Activated naive CD4-positive, alpha-beta T cell treated with anti-CD3 and anti-CD28 coated beads, Interleukin-2, amount 50 U/mL, for 24 hours (primary cell): ENCODE results near the gene FAM107A.

Source experiments
- H3K27ac Mint-ChIP-seq: one replicate; pipeline ENCODE4 v1.8.0; 2021; ENCODE audit warnings: mild to moderate bottlenecking, mixed read lengths
- H3K27me3 Mint-ChIP-seq: one replicate; pipeline ENCODE4 v1.8.0; 2021; ENCODE audit warnings: mixed read lengths
- H3K36me3 Mint-ChIP-seq: one replicate; pipeline ENCODE4 v1.8.0; 2021; ENCODE audit warnings: mixed read lengths
- H3K4me1 Mint-ChIP-seq: one replicate; pipeline ENCODE4 v1.8.0; 2021; ENCODE audit warnings: mixed read lengths
- H3K4me3 Mint-ChIP-seq: one replicate; pipeline ENCODE4 v1.8.0; 2021; ENCODE audit warnings: mild to moderate bottlenecking, mixed read lengths
- H3K9me3 Mint-ChIP-seq: one replicate; pipeline ENCODE4 v1.8.0; 2021; ENCODE audit warnings: mixed read lengths

The FAM107A gene

DNA sequence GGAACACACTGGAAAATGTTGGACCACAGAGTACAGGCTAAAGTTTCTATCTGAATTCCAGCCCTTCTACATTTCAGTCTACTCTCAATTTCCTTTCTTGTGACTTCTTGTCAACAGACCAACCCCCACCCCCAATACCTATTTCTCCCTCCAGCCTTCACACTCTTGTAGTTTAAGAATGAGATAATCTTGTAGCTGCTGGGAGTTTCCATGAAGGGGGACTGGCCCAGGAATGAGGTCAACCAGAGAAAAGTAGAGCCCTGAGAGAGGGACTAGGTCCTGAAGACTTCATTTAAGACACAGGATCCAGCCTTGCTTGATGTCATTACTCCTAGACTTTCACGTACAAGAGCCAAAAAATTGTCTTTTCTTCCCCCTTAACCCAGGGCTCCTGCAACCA, 29.5 kb upstream of the FAM107A start:
- Mint-ChIP-seq H3K4me1 (no peaks in the 10 kb centered on the region), H3K27ac (no peak overlapping the region), H3K4me3 (no peak overlapping the region), H3K36me3 (no peaks in the 10 kb centered on the region), H3K9me3 (no peaks in the 10 kb centered on the region), H3K27me3 (peaks cover 8% of the 10 kb centered on the region)

DNA sequence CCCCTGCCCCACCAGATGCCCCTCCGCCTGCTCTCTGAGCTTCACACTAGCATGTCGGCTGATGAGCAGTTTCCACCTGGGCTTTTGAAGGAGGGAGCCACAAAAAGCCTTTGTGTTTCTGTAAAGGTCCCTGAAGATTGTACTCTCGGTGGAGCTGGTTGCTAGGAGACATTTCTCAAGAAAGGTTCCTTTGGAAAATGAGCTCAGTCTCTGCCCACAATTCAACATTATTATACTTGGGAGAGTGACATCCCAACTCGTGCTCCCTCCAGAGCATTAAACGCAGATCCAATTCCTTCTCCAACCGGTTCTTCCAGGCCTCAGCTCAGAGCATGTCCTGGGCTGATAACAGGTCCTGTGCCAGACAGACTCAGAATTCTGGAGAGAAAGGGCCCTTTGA, 26.8 kb upstream of the FAM107A start:
- Mint-ChIP-seq H3K36me3 (no peaks in the 10 kb centered on the region), H3K4me3 (no peak overlapping the region), H3K27me3 (peaks cover 10% of the 10 kb centered on the region), H3K9me3 (no peaks in the 10 kb centered on the region), H3K27ac (no peak overlapping the region), H3K4me1 (no peaks in the 10 kb centered on the region)

DNA sequence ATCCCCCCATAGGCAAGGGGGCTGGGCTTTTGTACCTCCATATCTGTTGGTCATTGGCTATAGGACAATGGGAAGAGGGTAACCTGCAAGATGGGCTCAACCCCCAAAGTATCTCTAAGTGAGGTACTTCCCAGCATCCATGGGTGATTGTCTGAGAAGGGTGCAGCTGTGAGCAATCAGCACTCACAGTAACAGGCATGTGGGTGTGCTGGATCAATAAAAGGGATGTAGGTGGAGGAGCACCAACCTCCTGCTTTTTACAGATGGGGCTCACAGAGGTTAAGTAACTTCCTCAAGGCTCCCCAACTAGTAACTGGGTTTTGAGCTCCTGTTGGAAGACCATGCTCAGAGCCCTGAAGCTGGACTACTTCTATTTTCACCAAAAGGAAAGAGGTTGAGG, 26.4 kb upstream of the FAM107A start:
- Mint-ChIP-seq H3K4me1 (no peaks in the 10 kb centered on the region), H3K27me3 (peaks cover 9% of the 10 kb centered on the region), H3K4me3 (no peak overlapping the region), H3K36me3 (no peaks in the 10 kb centered on the region), H3K27ac (no peak overlapping the region), H3K9me3 (no peaks in the 10 kb centered on the region)

DNA sequence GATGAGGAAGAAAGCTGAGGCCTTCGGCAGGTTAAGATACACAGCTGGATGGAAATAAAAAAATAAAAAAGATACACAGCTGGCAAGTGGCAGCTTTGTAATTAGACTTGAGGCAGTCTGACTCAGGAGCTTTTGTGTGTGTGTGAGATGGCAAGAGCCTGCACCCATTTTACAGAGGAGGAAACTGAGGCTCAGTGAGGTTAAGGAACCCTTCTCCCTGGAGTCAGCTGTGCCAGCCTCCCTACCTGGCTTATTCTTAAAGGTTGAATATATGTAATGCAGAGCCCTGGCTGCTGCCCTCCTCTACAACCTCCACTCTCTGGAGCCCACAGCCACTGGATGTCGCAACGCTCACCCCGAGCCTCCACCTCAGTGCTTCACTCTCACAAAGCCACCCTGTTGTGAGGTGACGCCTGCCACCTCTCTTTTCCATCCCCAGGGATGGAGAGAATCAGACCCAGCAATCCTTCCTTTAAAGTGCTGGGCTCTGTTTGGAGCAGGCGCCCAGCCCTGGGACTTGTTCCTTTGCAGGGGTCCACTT, 20.6 kb upstream of the FAM107A start:
- Mint-ChIP-seq H3K9me3 (no peaks in the 10 kb centered on the region), H3K4me1 (no peaks in the 10 kb centered on the region), H3K4me3 (no peak overlapping the region), H3K27me3 (peaks cover 9% of the 10 kb centered on the region), H3K27ac (no peak overlapping the region), H3K36me3 (no peaks in the 10 kb centered on the region)

DNA sequence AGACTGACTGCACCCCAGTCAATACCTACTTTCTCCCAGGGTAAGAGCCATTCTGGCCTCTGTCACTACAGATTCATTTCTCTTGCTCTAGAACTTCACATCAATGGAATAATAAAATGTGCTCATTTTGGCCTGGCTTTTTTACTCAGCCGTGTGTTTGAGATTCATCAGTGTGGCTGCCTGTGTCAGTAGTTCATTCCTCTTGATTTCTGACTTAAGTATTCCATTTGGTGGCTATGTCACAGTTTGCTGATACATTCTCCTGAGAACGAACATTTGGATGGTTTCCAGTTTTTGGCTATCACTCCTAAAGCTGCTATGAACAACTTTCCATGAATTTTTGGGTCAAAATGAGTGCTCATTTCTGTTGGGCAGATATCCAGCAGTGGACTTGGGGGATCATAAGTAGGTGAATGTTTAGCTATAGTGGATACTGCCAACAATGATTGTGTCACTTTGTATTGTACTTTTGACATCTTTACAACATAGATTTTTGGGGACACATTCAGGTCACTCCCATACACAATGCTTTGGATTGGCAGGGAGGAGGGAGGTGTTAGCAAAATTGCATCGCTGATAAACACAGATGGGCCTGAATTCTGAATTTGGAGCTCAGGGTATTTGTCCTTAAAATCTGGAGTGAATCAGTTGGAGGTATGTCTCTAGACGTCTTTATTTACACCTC, 19.8 kb upstream of the FAM107A start:
- no peak overlapping the region for H3K4me3 Mint-ChIP-seq
- H3K27ac Mint-ChIP-seq = no peak overlapping the region
- no peaks in the 10 kb centered on the region for H3K9me3 Mint-ChIP-seq
- H3K36me3 Mint-ChIP-seq = no peaks in the 10 kb centered on the region
- H3K4me1 Mint-ChIP-seq = no peaks in the 10 kb centered on the region
- peaks cover 5% of the 10 kb centered on the region for H3K27me3 Mint-ChIP-seq

DNA sequence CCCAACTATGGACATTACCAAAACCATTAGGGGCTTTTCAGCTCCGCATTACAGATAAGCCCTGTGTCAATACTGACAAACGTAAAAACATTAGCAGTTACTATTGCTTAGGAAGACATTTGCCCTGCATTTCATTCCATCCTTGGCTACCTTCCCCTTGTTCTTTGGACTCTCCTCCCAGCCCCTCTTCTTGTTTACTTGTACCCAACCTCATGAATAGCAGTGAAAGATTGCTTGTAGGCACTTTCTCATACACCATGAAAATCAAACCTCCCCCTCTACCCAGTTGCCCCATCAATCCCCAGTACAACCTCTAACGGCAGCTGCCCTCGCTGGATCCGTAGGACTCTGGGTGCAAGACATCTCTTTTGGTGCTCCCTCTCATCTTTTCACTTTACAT, 16.9 kb upstream of the FAM107A start:
- no peak overlapping the region for H3K27ac Mint-ChIP-seq

DNA sequence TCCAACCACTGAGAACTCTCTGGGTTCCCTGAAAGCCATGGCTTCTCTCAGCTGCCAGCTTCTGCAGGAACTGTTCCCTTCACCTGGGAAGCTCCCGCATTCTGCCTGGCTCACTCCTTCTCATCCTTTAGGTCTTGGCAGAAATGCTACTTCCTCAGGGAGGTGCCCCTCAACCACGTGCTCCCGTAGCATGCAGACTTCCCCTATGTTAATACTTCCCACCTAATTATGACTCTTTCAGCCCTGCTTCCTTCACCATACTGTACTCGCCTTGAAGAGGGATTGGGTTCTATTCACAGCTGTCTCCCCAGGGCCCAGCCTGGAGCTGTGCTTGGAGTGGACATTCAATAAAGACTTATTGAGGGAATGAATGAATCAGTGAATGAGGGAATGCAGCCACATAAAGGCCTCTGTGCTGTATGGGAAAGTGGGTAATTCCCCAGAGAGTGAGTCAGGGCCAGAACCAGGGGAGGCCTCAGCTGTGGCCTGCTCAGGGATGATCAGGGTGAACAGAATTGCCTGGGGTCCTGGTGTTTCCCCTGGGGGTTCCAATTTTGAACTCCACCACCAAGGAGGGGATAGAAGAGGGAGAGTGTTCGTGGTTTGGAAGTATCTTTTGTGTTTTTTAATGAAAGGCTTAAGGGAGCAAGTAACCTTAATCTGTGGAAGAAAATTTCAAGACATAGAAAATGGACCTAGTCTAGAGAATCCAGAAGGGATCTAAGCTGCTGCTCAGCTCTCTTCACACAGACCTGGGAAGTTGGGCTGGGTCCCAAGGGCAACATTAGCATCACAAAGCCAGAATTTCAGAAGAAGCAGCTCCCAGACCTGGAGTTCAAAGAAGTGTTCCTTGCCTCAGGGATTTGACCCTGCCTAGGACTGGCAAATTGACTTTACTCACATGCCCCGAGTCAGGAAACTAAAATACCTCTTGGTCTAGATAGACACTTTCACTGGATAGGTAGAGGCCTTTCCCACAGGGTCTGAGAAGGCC, 14.6 kb upstream of the FAM107A start:
- H3K36me3 Mint-ChIP-seq = no peaks in the 10 kb centered on the region

More for the DNA sequence above, 16.9 kb upstream of the FAM107A start:
- H3K36me3 Mint-ChIP-seq = no peaks in the 10 kb centered on the region
- no peak overlapping the region for H3K4me3 Mint-ChIP-seq
- H3K4me1 Mint-ChIP-seq = no peaks in the 10 kb centered on the region
- H3K9me3 Mint-ChIP-seq = no peaks in the 10 kb centered on the region
- H3K27me3 Mint-ChIP-seq = no peaks in the 10 kb centered on the region

DNA sequence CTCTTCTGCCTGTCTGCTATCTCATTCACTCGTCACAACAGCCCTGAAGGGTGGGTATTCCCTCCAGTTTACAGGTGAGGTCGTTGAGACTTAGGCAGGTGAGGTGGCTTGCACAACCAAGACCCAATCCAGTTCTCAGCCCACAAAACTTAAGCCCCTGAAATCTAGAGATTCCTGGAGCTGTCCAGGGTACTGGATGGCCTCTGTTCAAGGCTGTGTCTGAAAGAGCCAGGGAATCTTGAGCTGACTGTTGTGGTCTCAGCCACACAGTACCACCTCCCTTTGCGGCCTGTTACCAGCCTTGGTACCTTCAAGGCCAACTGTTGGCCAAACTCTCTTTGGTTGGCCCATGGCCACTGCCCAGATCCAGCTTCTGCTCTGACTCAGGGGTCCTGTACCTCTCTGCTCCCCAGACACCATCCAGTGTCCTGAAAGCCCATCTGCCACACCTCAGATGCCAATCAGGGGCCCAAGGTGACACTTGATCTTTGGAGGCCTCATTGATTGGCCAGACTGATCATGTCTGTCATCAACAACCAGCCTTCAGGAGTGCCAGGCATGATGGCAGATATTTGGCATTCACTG, 10.9 kb upstream of the FAM107A start:
- H3K36me3 Mint-ChIP-seq = peaks cover 2% of the 10 kb centered on the region
- H3K27me3 Mint-ChIP-seq = peaks cover 20% of the 10 kb centered on the region
- H3K27ac Mint-ChIP-seq = no peak overlapping the region
- H3K9me3 Mint-ChIP-seq = no peaks in the 10 kb centered on the region
- H3K4me3 Mint-ChIP-seq = no peak overlapping the region
- peaks cover 12% of the 10 kb centered on the region for H3K4me1 Mint-ChIP-seq

More for the DNA sequence above, 14.6 kb upstream of the FAM107A start:
- Mint-ChIP-seq H3K27me3 (peaks cover 7% of the 10 kb centered on the region), H3K4me3 (no peak overlapping the region), H3K27ac (no peak overlapping the region), H3K9me3 (no peaks in the 10 kb centered on the region), H3K4me1 (no peaks in the 10 kb centered on the region)

DNA sequence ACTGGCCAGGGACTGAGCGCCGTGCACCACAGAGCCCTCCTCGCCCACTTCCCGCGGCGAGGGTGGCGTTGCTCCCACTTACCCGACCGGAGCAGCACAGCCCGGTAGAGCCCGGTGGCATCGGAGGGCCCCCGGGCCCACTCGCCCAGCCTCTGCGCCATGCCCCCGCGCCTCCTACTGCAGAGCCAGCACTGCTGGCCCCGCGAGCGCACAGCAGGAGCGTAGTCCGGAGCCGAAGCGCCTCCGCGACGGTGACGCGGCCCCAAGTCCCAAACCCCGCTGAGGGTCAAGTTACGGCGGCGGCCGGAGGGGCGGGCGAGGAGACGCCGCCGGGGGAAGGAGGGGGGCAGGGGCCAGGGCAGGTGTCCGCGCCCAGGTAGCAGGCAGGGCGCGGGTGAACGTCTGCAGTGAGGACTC, 9.6 kb upstream of the FAM107A start:
- Mint-ChIP-seq H3K4me1 (peaks cover 12% of the 10 kb centered on the region), H3K27ac (no peak overlapping the region)

DNA sequence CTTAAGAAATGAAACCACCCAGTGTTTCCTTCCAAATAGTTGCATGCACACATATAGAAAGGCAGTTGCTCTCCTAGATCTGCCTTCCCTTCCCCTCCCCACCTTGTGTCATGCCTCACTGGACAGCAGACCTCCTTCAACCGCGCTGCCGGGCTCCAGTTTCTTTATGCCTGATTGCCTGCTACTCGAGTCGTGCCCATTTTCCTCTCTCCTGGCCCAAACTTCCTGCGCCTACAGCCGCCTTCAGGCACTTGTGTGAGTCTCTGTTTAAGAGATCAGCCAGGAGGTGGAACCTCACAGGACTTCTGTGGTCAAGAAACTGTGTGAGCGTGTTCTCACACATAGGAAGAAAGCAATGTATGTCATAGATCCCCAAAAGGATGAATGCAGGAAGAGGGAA, 8.8 kb upstream of the FAM107A start:
- H3K27me3 Mint-ChIP-seq = peaks cover 20% of the 10 kb centered on the region
- peak overlapping the region; percentile 94 for H3K4me3 Mint-ChIP-seq
- peaks cover 2% of the 10 kb centered on the region for H3K36me3 Mint-ChIP-seq
- H3K9me3 Mint-ChIP-seq = no peaks in the 10 kb centered on the region
- peaks cover 12% of the 10 kb centered on the region for H3K4me1 Mint-ChIP-seq
- peak overlapping the region; percentile 38 for H3K27ac Mint-ChIP-seq

More for the DNA sequence above, 9.6 kb upstream of the FAM107A start:
- no peak overlapping the region for H3K4me3 Mint-ChIP-seq
- peaks cover 2% of the 10 kb centered on the region for H3K36me3 Mint-ChIP-seq
- peaks cover 20% of the 10 kb centered on the region for H3K27me3 Mint-ChIP-seq
- H3K9me3 Mint-ChIP-seq = no peaks in the 10 kb centered on the region

DNA sequence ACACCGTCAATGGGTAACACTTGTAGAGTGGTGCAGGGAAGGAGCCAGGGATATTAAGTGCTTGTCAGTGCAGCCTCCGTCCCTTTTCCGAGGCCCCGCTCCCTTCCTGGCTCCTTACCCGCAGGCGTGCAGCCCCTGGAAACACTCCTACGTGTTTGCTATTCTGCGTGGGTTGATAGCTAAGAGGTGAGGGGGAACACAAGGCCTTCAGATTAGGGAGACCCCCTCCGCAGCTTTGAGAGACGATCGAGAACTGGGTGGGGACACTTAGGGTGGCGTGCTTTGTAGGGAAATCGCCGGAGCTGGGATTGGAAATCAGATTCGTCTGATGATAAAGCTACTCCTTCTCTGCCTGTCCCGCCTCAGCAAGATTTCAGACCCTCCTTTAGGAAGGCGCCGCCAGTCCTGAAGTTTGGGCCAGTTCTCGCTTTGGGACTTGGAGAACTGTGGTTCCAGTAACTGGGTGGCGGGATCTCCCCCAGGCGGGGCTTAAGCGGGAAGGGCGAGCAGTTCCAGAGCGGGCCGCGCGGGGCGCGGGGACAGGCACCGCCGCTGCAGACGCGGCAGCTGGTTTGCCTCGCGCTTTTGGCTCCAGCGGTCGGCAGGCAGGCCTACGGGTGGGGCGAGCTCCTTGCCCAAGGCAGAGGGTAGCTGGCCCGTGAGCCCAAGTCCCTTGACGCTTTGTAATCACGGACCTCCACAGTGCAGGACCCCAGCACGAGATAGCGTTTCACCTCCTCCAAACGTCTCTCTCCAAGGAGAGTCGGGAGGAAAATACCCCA, 8.0 kb upstream of the FAM107A start:
- Mint-ChIP-seq H3K4me3 (peak overlapping the region; percentile 94), H3K27ac (no peak overlapping the region), H3K9me3 (no peaks in the 10 kb centered on the region), H3K4me1 (peaks cover 12% of the 10 kb centered on the region), H3K36me3 (peaks cover 2% of the 10 kb centered on the region), H3K27me3 (peaks cover 20% of the 10 kb centered on the region)

DNA sequence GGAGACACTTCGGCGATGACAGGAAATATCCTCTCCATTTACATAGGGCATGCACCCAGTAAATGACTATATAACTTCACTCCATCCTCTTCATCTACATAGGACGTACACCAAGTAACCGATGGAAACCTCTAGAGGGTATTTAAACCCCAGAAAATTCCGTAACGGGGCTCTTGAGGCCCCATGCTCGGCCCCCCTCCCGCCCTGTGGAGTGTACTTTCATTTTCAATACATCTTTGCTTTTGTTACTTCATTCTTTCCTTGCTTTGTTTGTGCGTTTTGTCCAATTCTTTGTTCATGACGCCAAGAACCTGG, 7.5 kb upstream of the FAM107A start:
- no peak overlapping the region for H3K27ac Mint-ChIP-seq
- peaks cover 20% of the 10 kb centered on the region for H3K27me3 Mint-ChIP-seq
- peaks cover 2% of the 10 kb centered on the region for H3K36me3 Mint-ChIP-seq
- H3K4me1 Mint-ChIP-seq = peaks cover 12% of the 10 kb centered on the region
- H3K4me3 Mint-ChIP-seq = peak overlapping the region; percentile 94
- no peaks in the 10 kb centered on the region for H3K9me3 Mint-ChIP-seq

DNA sequence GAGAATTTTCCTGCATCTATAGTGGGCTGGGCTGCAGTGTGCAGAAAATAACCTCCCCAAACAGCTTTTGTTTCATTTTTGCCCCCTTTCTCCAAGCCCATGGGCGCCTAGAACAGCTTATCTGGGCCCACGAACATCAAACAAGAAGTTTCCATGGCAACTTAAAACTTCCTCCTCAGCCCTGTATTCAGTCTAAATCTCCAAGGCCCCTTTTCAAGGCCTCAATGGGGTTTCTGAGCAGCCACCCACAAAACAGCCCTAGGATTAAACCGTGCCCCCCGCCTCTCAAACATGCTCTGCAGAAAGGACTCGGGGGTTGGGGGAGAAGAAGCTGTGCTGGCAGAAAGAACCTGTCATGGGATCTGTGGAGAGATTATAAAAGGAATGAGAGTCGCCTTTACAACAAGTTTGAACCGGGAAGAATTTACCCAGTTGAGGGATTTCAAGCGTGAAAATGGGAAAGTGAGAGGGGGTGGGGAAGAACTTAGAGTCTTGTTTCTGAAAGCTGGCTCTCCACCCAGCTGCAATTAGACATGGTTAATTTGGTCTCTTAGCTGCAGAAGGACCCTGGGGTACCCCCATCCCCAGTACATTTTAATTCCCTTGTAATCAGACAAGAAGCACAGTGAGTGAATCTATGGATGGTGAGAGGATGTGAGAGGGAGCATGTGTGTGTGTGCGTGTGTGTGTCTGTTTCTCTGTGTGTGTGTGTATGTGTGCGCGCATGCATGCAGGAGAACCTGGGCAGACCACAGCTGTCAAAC, 4.3 kb upstream of the FAM107A start:
- Mint-ChIP-seq H3K36me3 (peaks cover 2% of the 10 kb centered on the region), H3K27me3 (peaks cover 12% of the 10 kb centered on the region), H3K9me3 (no peaks in the 10 kb centered on the region), H3K4me1 (peaks cover 10% of the 10 kb centered on the region), H3K27ac (peak overlapping the region; percentile 2), H3K4me3 (no peak overlapping the region)

DNA sequence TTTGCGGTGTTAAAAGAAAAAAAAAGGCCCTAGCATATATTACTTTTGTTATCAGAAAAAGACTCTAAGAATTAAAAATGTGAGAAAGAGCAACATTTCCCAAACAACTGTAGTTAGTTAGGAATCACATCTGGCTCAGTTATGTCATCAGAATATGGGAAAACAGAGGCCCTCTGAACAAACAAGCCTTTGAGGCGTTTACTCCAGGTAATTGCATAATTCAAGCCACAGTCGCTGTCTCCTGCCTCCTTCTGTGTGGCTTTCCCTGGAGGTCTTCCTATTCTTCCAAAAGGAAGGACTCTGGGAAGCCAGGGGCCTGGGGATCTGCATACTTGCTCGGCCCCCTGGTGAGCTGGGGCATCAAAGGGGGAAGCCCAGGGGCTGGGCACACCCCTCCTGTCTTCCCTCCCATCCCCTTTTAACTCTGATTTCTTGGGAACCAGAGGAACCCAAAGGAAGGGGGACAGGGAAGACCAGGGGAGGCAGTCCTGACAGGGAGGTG, 3.7 kb upstream of the FAM107A start:
- Mint-ChIP-seq H3K27me3 (peaks cover 6% of the 10 kb centered on the region), H3K4me3 (no peak overlapping the region), H3K4me1 (peaks cover 4% of the 10 kb centered on the region), H3K27ac (no peak overlapping the region), H3K9me3 (no peaks in the 10 kb centered on the region), H3K36me3 (no peaks in the 10 kb centered on the region)
